Glutamatergic neuron (in vitro differentiated cells): Measurements from ENCODE around the gene GRAMD2B. TPM values are rescaled to one million over a fixed set of nuclear protein-coding genes. Genes with fewer than 3 reads are reported as not detected.

Experiments
- DNase-seq: peaks from one replicate; pipeline ENCODE4 v3.0.0; 2022
- H3K27ac Mint-ChIP-seq: one replicate; pipeline ENCODE4 v1.8.0; 2020; ENCODE audit warnings: mild to moderate bottlenecking, mixed read lengths, inconsistent platforms; ENCODE audit not compliant: unreplicated experiment
- H3K27me3 Mint-ChIP-seq: one replicate; pipeline ENCODE4 v1.8.0; 2020; ENCODE audit warnings: mild to moderate bottlenecking, moderate library complexity, mixed read lengths, inconsistent platforms; ENCODE audit not compliant: unreplicated experiment
- H3K36me3 Mint-ChIP-seq: one replicate; pipeline ENCODE4 v1.8.0; 2020; ENCODE audit warnings: mild to moderate bottlenecking, mixed read lengths, inconsistent platforms; ENCODE audit not compliant: unreplicated experiment
- H3K4me1 Mint-ChIP-seq: one replicate; pipeline ENCODE4 v1.8.0; 2020; ENCODE audit warnings: mild to moderate bottlenecking, low read depth, mixed read lengths, inconsistent platforms; ENCODE audit not compliant: unreplicated experiment
- H3K4me3 Mint-ChIP-seq: one replicate; pipeline ENCODE4 v1.8.0; 2020; ENCODE audit warnings: mild to moderate bottlenecking, mixed read lengths, inconsistent platforms; ENCODE audit not compliant: unreplicated experiment
- H3K9me3 Mint-ChIP-seq: one replicate; pipeline ENCODE4 v1.8.0; 2020; ENCODE audit warnings: mild to moderate bottlenecking, moderate library complexity, mixed read lengths, inconsistent platforms; ENCODE audit not compliant: unreplicated experiment
- CTCF ChIP-seq: fragments of 200-600 bp; sonication (generic); IDR thresholded peaks from one replicate; pipeline ENCODE4 v1.5.0; 2021; ENCODE audit not compliant: partially characterized antibody, unreplicated experiment
- total RNA-seq: library from RNA; stranded (reverse); fragmentation: NEBNext Ultra II Directional; extraction: Animal tissue kit (Norgen Biotek cat#: 25700); gene quantifications from one replicate; pipeline ENCODE4 v1.2.1, GENCODE V29; 2021; ENCODE audit not compliant: unreplicated experiment

The GRAMD2B gene
- total RNA-seq, 1 donor from 2014 or later, result 0.69 TPM

GRCh38 chr5:126520593-126520953 lies 97.4 kb downstream of the GRAMD2B start:
- no peak for TF ChIP-seq CTCF
- Mint-ChIP-seq H3K4me3 (no peak overlapping the region), H3K27ac (no peak overlapping the region), H3K9me3 (no peaks in the 10 kb centered on the region), H3K4me1 (peaks cover 13% of the 10 kb centered on the region), H3K27me3 (no peaks in the 10 kb centered on the region), H3K36me3 (no peaks in the 10 kb centered on the region)
- no peak for DNase-seq

GRCh38 chr5:126521130-126521529 lies 97.9 kb downstream of the GRAMD2B start:
- H3K27ac Mint-ChIP-seq, result no peak overlapping the region
- no peak overlapping the region for H3K4me3 Mint-ChIP-seq
- H3K4me1 Mint-ChIP-seq, result peaks cover 11% of the 10 kb centered on the region
- DNase-seq, result no peak
- no peaks in the 10 kb centered on the region for H3K27me3 Mint-ChIP-seq
- no peaks in the 10 kb centered on the region for H3K9me3 Mint-ChIP-seq
- H3K36me3 Mint-ChIP-seq, result no peaks in the 10 kb centered on the region
- no peak for TF ChIP-seq CTCF

GRCh38 chr5:126523818-126524510 lies 100.8 kb downstream of the GRAMD2B start:
- Mint-ChIP-seq H3K27ac (no peak overlapping the region), H3K36me3 (no peaks in the 10 kb centered on the region), H3K9me3 (no peaks in the 10 kb centered on the region), H3K4me1 (peaks cover 9% of the 10 kb centered on the region), H3K27me3 (no peaks in the 10 kb centered on the region), H3K4me3 (no peak overlapping the region)
- DNase-seq, result no peak
- no peak for TF ChIP-seq CTCF

- no peak overlapping the region for H3K4me3 Mint-ChIP-seq
- H3K36me3 Mint-ChIP-seq, result no peaks in the 10 kb centered on the region
- peaks cover 7% of the 10 kb centered on the region for H3K4me1 Mint-ChIP-seq
- no peak overlapping the region for H3K27ac Mint-ChIP-seq
- no peak for TF ChIP-seq CTCF
- no peak for DNase-seq
- H3K9me3 Mint-ChIP-seq, result no peaks in the 10 kb centered on the region
- no peaks in the 10 kb centered on the region for H3K27me3 Mint-ChIP-seq
These were observed 102.5 kb downstream of the GRAMD2B start for GRCh38 chr5:126525630-126526245.

- Mint-ChIP-seq H3K27ac (no peak overlapping the region), H3K9me3 (no peaks in the 10 kb centered on the region), H3K4me1 (peaks cover 7% of the 10 kb centered on the region), H3K4me3 (no peak overlapping the region), H3K36me3 (no peaks in the 10 kb centered on the region), H3K27me3 (no peaks in the 10 kb centered on the region)
- no peak for TF ChIP-seq CTCF
- no peak for DNase-seq
These were observed 103.3 kb downstream of the GRAMD2B start for GRCh38 chr5:126526493-126526892.
